ENCODE data around the gene PLOD1. TPM values are rescaled to one million over a fixed set of nuclear protein-coding genes. Genes with fewer than 3 reads are reported as not detected.
A peak's percentile ranks its signal among the peaks of the same experiment; 100 is the strongest.

Gene PLOD1
- total RNA-seq, 1 donor from 2014 or later, result 204 TPM

DNA sequence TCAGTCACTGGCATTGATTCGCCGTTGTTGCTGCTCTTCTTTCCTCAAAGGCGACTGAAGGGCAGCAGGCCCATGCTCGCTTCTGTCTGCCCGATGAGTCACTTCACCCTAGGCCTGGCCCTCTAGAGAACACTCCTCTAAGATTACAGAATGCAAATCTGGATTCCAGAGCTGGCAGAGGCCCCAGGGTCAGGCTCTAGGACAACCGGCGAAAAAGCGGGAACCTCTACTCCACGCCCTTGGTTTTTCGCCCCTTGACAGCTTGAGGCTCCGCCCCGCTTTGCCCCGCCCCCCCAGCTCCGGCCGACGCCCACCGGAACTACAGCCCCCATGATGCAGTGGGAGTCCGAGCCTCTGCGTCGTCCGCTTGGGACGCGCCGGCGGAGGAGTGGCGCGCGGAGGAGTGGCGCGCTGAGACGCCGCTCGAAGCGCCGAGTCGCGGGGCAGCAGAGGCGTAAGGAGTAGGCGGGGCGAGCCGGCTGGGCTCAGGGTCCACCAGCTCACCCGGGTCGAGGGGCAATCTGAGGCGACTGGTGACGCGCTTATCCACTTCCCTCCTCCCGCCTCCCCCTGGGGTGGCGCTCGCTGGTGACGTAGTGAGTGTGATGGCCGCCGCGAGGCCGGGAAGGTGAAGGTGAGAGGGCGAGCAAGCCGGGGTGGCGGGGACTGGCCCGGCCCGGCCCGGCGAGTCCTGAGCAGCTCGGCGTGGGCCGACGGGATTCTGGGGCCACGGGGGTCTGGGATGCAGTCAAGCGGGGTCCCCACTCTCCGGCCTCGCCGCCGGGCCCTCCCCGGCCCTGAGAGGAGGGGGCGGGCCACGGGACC, 45.5 kb downstream of the PLOD1 start, which contains the start of gene MFN2:
MFN2 (plus strand) TSS at position 594 of the 825 bp plus-strand sequence. CDS start 8,725 bp downstream, outside the sequence.
- Mint-ChIP-seq H3K27me3 (ENCODE audit: unreplicated experiment) (no peaks in the 10 kb centered on the region), H3K27ac (ENCODE audit: unreplicated experiment) (peak within 1 kb of the TSS; percentile 94), H3K9me3 (ENCODE audit: unreplicated experiment) (no peaks in the 10 kb centered on the region), H3K4me3 (ENCODE audit: unreplicated experiment) (peak within 1 kb of the TSS; percentile 85), H3K36me3 (ENCODE audit: unreplicated experiment) (peaks cover 8% of the 10 kb centered on the region), H3K4me1 (ENCODE audit: unreplicated experiment) (peaks cover 33% of the 10 kb centered on the region)
- peak; percentile 99 for DNase-seq (ENCODE audit: extremely low spot score, unreplicated experiment)
- TF ChIP-seq, protein P1, sequence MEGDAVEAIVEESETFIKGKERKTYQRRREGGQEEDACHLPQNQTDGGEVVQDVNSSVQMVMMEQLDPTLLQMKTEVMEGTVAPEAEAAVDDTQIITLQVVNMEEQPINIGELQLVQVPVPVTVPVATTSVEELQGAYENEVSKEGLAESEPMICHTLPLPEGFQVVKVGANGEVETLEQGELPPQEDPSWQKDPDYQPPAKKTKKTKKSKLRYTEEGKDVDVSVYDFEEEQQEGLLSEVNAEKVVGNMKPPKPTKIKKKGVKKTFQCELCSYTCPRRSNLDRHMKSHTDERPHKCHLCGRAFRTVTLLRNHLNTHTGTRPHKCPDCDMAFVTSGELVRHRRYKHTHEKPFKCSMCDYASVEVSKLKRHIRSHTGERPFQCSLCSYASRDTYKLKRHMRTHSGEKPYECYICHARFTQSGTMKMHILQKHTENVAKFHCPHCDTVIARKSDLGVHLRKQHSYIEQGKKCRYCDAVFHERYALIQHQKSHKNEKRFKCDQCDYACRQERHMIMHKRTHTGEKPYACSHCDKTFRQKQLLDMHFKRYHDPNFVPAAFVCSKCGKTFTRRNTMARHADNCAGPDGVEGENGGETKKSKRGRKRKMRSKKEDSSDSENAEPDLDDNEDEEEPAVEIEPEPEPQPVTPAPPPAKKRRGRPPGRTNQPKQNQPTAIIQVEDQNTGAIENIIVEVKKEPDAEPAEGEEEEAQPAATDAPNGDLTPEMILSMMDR (IDR thresholded peaks at IDR 0.05), result no peak

DNA sequence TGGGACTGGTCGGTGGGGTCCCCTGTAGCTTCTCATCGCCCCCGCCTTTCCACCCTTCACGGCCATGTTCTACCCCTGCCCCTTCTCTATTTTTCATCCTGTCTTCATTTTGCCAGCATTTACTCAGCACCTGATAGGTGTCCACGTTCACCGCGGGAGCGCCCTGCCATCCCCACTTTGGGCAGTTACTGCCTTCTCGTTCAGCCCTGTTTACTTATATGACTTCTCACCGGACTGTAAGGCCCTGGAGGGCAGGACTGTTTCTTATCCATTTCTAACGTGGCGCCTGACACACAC, 46.1 kb downstream of the PLOD1 start:
- Mint-ChIP-seq H3K27ac (ENCODE audit: unreplicated experiment) (peak overlapping the region; percentile 94), H3K36me3 (ENCODE audit: unreplicated experiment) (peaks cover 4% of the 10 kb centered on the region), H3K27me3 (ENCODE audit: unreplicated experiment) (no peaks in the 10 kb centered on the region), H3K9me3 (ENCODE audit: unreplicated experiment) (no peaks in the 10 kb centered on the region), H3K4me1 (ENCODE audit: unreplicated experiment) (peaks cover 38% of the 10 kb centered on the region), H3K4me3 (ENCODE audit: unreplicated experiment) (peak overlapping the region; percentile 85)
- TF ChIP-seq, protein P1 (IDR thresholded peaks at IDR 0.05), result no peak
- no peak for DNase-seq (ENCODE audit: extremely low spot score, unreplicated experiment)

DNA sequence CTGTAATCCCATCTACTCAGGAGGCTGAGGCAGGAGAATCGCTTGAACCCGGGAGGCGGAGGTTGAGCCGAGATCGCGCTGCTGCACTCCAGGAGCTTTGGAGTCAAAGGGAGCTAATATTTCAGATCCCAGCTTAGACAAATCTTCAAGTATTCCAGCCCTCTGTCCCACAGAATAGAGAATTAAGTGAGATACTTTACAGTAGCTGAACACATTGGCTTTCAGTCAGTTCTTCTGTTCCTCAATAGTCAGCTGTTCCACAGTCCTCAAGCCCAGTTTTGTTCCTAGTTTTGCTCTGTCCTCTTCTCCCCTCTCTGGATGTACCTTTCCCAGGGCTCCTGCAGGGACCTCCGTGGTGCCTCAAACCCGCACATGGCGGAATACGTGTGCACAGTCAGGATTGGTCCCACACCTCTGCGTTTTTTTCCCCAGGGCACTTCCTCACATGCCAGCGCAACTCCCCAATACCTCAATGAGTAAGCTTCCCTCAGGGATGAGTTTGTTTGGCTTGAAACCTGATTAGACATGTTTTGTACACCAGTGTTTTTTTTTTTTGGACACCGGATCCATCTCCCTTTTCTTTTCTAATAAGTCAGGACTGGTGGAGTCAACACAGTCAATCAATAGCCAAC, 47.0 kb downstream of the PLOD1 start:
- Mint-ChIP-seq H3K27ac (ENCODE audit: unreplicated experiment) (peak overlapping the region; percentile 94), H3K4me1 (ENCODE audit: unreplicated experiment) (peaks cover 46% of the 10 kb centered on the region), H3K9me3 (ENCODE audit: unreplicated experiment) (no peaks in the 10 kb centered on the region), H3K36me3 (ENCODE audit: unreplicated experiment) (peaks cover 9% of the 10 kb centered on the region), H3K27me3 (ENCODE audit: unreplicated experiment) (no peaks in the 10 kb centered on the region), H3K4me3 (ENCODE audit: unreplicated experiment) (peak overlapping the region; percentile 85)
- DNase-seq (ENCODE audit: extremely low spot score, unreplicated experiment), result no peak
- TF ChIP-seq, protein P1 (IDR thresholded peaks at IDR 0.05), result no peak

DNA sequence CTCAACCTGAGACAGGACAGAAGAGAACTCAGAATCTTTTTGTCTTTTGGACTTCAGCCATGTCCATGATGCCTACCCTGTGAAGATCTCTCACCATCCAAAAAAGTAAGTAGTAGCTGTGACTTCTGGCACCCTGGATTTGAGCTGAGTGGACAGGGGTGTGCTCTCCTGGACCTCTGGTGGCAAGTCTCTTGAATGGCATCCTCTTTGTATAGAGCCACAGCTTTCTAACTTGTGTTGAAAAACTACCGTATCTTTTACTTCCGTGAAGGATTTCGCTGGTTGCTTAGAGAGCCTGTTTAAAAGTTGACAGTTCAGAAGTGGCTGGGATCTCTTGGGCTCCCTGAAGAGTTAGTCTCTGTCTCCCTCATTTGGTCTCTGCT, 47.5 kb downstream of the PLOD1 start:
- H3K4me3 Mint-ChIP-seq (ENCODE audit: unreplicated experiment), result peak overlapping the region; percentile 85
- peaks cover 9% of the 10 kb centered on the region for H3K36me3 Mint-ChIP-seq (ENCODE audit: unreplicated experiment)
- H3K9me3 Mint-ChIP-seq (ENCODE audit: unreplicated experiment), result no peaks in the 10 kb centered on the region
- DNase-seq (ENCODE audit: extremely low spot score, unreplicated experiment), result no peak
- TF ChIP-seq, protein P1 (IDR thresholded peaks at IDR 0.05), result peak; percentile 39
- peaks cover 46% of the 10 kb centered on the region for H3K4me1 Mint-ChIP-seq (ENCODE audit: unreplicated experiment)
- peak overlapping the region; percentile 74 for H3K27ac Mint-ChIP-seq (ENCODE audit: unreplicated experiment)
- no peaks in the 10 kb centered on the region for H3K27me3 Mint-ChIP-seq (ENCODE audit: unreplicated experiment)

DNA sequence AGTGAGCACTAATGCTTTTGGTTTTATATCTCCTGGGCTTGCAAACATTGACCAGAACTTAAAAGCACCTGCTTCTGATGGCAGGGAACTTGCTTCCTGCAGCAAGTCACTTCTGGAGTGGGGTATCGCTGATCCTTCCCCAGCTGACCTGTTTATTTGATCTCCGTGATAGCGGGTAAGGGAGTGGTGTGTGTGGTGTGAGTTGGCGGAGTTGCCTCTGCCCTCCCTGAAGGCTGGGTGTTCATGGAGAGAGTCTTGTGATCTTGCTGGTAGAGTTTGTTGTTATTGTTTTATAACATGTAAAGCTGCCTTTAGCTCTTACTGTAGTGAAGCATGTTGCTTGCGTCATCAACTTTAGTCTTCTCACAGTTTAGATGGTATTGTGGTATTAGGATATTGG, 49.6 kb downstream of the PLOD1 start:
- TF ChIP-seq, protein P1 (IDR thresholded peaks at IDR 0.05), result no peak
- no peak overlapping the region for H3K27ac Mint-ChIP-seq (ENCODE audit: unreplicated experiment)
- H3K27me3 Mint-ChIP-seq (ENCODE audit: unreplicated experiment), result no peaks in the 10 kb centered on the region
- H3K36me3 Mint-ChIP-seq (ENCODE audit: unreplicated experiment), result peaks cover 14% of the 10 kb centered on the region
- no peak for DNase-seq (ENCODE audit: extremely low spot score, unreplicated experiment)
- peaks cover 44% of the 10 kb centered on the region for H3K4me1 Mint-ChIP-seq (ENCODE audit: unreplicated experiment)
- H3K9me3 Mint-ChIP-seq (ENCODE audit: unreplicated experiment), result no peaks in the 10 kb centered on the region
- H3K4me3 Mint-ChIP-seq (ENCODE audit: unreplicated experiment), result no peak overlapping the region
